ENCODE measurements around the gene IL34.
A peak's percentile ranks its signal among the peaks of the same experiment; 100 is the strongest.
"Not testable (repeated sequence)": the region's sequence is repeated elsewhere in the genome, so short reads cannot be mapped to it uniquely, and the experiment has no call there.

Gene IL34

GRCh38 chr16:70614208-70614951 lies 32.0 kb upstream of the IL34 start:
- Mint-ChIP-seq H3K36me3 (no peaks in the 10 kb centered on the region), H3K9me3 (no peaks in the 10 kb centered on the region), H3K27ac (no peak overlapping the region), H3K4me3 (no peak overlapping the region), H3K4me1 (no peaks in the 10 kb centered on the region)
- DNase-seq (ENCODE audit: low spot score in 2 of 2), result no peak
- ATAC-seq, result no peak

GRCh38 chr16:70615945-70616344 lies 30.4 kb upstream of the IL34 start:
- ATAC-seq (no peak), DNase-seq (ENCODE audit: low spot score in 2 of 2) (no peak)
- Mint-ChIP-seq H3K27ac (no peak overlapping the region), H3K4me3 (no peak overlapping the region), H3K36me3 (no peaks in the 10 kb centered on the region), H3K9me3 (no peaks in the 10 kb centered on the region), H3K4me1 (no peaks in the 10 kb centered on the region)

DNA sequence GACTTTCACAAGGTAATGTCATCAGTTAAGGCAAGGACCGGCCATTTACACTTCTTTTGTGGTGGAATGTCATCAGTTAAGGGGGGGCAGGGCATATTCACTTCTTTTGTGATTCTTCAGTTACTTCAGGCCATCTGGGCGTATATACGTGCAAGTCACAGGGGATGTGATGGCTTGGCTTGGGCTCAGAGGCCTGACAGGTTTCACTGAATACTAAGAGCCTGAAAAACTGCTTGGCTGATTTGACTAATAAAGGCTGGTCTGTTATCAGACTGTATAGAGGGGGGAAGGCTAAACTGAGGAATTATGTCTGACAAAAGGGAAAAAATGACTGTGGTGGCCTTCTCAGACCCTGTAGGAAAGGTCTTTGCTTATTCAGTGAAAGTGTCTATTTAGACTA lies 24.5 kb upstream of the IL34 start:
- not testable (repeated sequence) for DNase-seq (ENCODE audit: low spot score in 2 of 2); H3K4me1 Mint-ChIP-seq; H3K4me3 Mint-ChIP-seq; H3K36me3 Mint-ChIP-seq; ATAC-seq; H3K27ac Mint-ChIP-seq; H3K9me3 Mint-ChIP-seq

GRCh38 chr16:70627696-70628095 lies 18.7 kb upstream of the IL34 start:
- Mint-ChIP-seq H3K9me3 (no peaks in the 10 kb centered on the region), H3K4me1 (no peaks in the 10 kb centered on the region), H3K36me3 (no peaks in the 10 kb centered on the region), H3K27ac (no peak overlapping the region), H3K4me3 (no peak overlapping the region)
- no peak for ATAC-seq
- DNase-seq (ENCODE audit: low spot score in 2 of 2), result no peak

- no peaks in the 10 kb centered on the region for H3K4me1 Mint-ChIP-seq
- no peaks in the 10 kb centered on the region for H3K9me3 Mint-ChIP-seq
- no peaks in the 10 kb centered on the region for H3K36me3 Mint-ChIP-seq
- no peak for DNase-seq (ENCODE audit: low spot score in 2 of 2)
- H3K4me3 Mint-ChIP-seq, result no peak overlapping the region
- H3K27ac Mint-ChIP-seq, result no peak overlapping the region
- no peak for ATAC-seq
Measured at GRCh38 chr16:70630960-70631745, 15.2 kb upstream of the IL34 start.

DNA sequence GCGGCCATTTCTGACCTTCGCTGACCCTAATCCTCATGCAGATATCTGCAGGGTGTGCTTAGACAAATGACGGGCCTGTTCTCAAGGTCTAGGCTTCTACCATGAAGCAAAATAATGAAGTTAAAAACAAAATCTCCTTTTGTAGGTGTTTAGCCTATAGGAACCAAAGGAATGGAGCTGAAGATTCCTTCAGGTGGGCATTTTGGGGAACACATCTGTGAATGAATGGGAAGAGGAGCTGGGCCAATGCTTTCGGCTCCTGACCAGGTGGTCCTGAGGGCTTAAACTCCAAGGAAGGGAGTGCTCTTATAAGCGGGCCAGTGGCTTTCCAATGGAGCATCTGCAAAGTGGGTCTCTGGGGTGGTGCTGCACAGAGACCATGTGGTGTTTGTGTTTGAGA lies 14.1 kb upstream of the IL34 start:
- Mint-ChIP-seq H3K4me3 (no peak overlapping the region), H3K36me3 (no peaks in the 10 kb centered on the region), H3K4me1 (no peaks in the 10 kb centered on the region), H3K9me3 (no peaks in the 10 kb centered on the region), H3K27ac (no peak overlapping the region)
- no peak for ATAC-seq
- no peak for DNase-seq (ENCODE audit: low spot score in 2 of 2)

DNA sequence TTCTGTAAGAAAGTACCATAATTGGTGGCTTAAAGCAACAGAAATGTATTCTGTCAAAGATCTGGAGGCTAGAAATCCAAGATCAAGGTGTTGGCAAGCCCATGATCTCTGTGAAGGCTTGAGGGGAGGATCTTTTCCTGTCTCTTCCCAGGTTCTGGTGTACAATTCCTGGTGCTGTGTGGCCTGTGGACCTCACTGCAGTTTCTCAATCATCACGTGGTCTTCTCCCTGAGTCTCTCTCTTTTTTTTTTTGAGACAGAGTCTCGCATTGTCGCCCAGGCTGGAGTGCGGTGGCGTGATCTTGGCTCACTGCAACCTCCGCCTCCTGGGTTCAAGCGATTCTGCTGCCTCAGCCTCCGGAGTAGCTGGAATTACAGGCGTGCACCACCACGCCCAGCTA lies 12.7 kb upstream of the IL34 start:
- not testable (repeated sequence) for DNase-seq (ENCODE audit: low spot score in 2 of 2); H3K27ac Mint-ChIP-seq; H3K9me3 Mint-ChIP-seq; H3K4me1 Mint-ChIP-seq; H3K4me3 Mint-ChIP-seq; H3K36me3 Mint-ChIP-seq; ATAC-seq

DNA sequence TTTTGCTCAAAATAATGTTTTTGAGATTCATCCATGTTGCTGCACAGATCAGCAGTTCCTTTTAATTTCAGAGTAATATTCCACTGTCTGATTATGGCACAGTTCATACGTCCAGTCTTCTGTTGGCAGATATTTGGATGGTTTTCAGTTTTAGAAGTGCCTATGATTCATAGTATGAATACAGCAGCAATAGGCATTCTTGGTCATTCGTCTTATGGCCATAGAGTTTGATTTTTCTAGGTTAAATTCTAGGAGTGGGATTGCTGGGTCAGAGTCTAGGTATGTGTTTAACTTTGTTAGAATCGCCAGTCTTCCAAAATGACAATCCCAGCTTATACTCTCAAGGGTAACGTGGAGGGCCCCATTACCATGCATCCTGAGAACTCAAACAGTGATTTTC lies 11.5 kb upstream of the IL34 start:
- Mint-ChIP-seq H3K36me3 (no peaks in the 10 kb centered on the region), H3K4me3 (no peak overlapping the region), H3K4me1 (no peaks in the 10 kb centered on the region), H3K27ac (no peak overlapping the region), H3K9me3 (no peaks in the 10 kb centered on the region)
- DNase-seq (ENCODE audit: low spot score in 2 of 2) (no peak), ATAC-seq (no peak)

GRCh38 chr16:70635336-70636016 lies 10.9 kb upstream of the IL34 start:
- ATAC-seq (no peak), DNase-seq (ENCODE audit: low spot score in 2 of 2) (no peak)
- Mint-ChIP-seq H3K4me1 (no peaks in the 10 kb centered on the region), H3K27ac (no peak overlapping the region), H3K4me3 (no peak overlapping the region), H3K36me3 (no peaks in the 10 kb centered on the region), H3K9me3 (no peaks in the 10 kb centered on the region)

DNA sequence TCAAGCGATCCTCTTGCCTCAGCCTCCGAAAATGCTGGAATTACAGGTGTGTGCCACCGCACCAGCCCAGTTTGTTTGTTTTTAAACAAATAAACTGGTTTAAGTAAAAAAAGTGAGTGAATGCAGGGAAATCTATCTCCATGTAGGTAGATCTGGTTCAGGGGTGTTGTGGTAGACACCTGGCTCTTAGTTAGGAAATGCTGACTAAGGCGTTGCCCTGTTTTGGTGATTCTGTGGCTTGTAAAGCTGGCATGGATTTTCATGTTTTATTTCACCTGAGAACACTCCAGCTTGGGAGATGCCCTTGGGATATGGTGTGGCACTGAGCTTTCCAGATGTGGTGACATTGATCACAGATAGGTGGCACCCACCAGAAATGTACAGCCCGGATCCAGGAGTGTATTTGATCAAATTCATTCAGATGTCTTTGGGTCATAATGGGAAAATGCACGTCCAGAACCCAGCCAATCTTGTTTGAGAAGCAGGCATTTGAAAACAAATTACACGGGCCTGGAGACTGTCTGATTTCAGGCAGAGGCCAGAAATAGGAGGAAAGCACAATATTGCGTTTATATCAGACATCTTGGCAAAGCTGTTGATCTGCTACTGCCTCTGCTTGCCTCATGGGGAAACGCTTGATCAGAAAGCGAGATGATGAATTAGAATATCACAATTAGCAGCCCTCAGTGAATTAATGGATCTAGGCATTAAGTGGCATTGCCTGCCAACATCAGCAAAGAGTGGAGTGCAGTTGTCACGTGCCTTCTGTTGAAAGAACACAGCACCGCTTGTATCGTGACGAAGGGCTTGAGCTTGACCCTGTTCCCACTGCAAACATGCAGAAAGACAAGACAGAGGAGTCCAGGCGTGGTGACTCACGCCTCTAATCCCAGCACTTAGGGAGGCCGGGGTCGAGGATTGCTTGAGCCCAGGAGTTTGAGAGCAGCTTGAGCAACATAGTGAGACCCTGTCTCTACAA lies 7.3 kb upstream of the IL34 start:
- no peak overlapping the region for H3K4me3 Mint-ChIP-seq
- H3K4me1 Mint-ChIP-seq, result no peaks in the 10 kb centered on the region
- no peak for DNase-seq (ENCODE audit: low spot score in 2 of 2)
- no peaks in the 10 kb centered on the region for H3K36me3 Mint-ChIP-seq
- H3K27ac Mint-ChIP-seq, result no peak overlapping the region
- ATAC-seq, result no peak
- H3K9me3 Mint-ChIP-seq, result no peaks in the 10 kb centered on the region

GRCh38 chr16:70642633-70643032 lies 3.7 kb upstream of the IL34 start:
- H3K4me1 Mint-ChIP-seq, result no peaks in the 10 kb centered on the region
- ATAC-seq, result no peak
- no peaks in the 10 kb centered on the region for H3K36me3 Mint-ChIP-seq
- no peak for DNase-seq (ENCODE audit: low spot score in 2 of 2)
- H3K27ac Mint-ChIP-seq, result no peak overlapping the region
- no peak overlapping the region for H3K4me3 Mint-ChIP-seq
- no peaks in the 10 kb centered on the region for H3K9me3 Mint-ChIP-seq

DNA sequence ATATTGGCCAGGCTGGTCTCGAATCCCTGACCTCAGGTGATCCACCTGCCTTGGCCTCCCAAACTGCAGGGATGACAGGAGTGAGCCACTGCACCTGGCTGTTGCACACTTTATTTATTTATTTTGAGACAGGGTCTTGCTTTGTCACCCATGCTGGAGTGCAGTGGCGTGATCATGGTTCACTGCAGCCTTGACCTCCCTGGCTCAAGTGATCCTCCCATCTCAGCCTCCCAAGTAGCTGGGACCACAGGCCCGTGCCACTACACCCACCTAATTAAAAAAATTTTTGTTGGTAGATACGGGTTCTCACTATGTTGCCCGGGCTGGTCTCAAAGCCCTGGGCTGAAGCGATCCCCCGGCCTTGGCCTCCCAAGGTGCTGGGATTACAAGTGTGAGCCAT lies 3.1 kb upstream of the IL34 start:
- not testable (repeated sequence) for H3K9me3 Mint-ChIP-seq; H3K4me3 Mint-ChIP-seq; ATAC-seq; DNase-seq (ENCODE audit: low spot score in 2 of 2); H3K4me1 Mint-ChIP-seq; H3K27ac Mint-ChIP-seq; H3K36me3 Mint-ChIP-seq

GRCh38 chr16:70644763-70645597 lies 1.4 kb upstream of the IL34 start:
- Mint-ChIP-seq H3K4me3 (no peak overlapping the region), H3K4me1 (no peaks in the 10 kb centered on the region), H3K36me3 (no peaks in the 10 kb centered on the region), H3K9me3 (no peaks in the 10 kb centered on the region), H3K27ac (no peak overlapping the region)
- DNase-seq (ENCODE audit: low spot score in 2 of 2), result no peak
- peak; percentile 49 for ATAC-seq
